GM19438 (cell line): ENCODE data around the gene MFF.
"Not testable (repeated sequence)": the region's sequence is repeated elsewhere in the genome, so short reads cannot be mapped to it uniquely, and the experiment has no call there.

Source experiments
- ATAC-seq: cut with Tn5 transposase; IDR thresholded peaks from one replicate; pipeline ENCODE4 v1.9.1; 2021; ENCODE audit warnings: low read depth; ENCODE audit not compliant: unreplicated experiment

MFF gene

GRCh38 chr2:227376656-227377396 is 51.8 kb downstream of the MFF start:
- no peak for ATAC-seq

- no peak for ATAC-seq
Measured at GRCh38 chr2:227377467-227378351, 52.7 kb downstream of the MFF start.

GRCh38 chr2:227378371-227378782 is 53.3 kb downstream of the MFF start:
- ATAC-seq, result no peak

GRCh38 chr2:227379095-227379494 is 54.0 kb downstream of the MFF start, which contains the start of gene TM4SF20:
Gene TM4SF20 (minus strand): TSS chr2:227379306. CDS start chr2:227379268, 38 bp downstream.
- ATAC-seq, result no peak

- ATAC-seq, result not testable (repeated sequence)
Measured at GRCh38 chr2:227382241-227382835, 57.3 kb downstream of the MFF start.

- no peak for ATAC-seq
Measured at GRCh38 chr2:227383686-227384085, 58.6 kb downstream of the MFF start.

GRCh38 chr2:227386630-227387029 is 61.6 kb downstream of the MFF start:
- no peak for ATAC-seq

- not testable (repeated sequence) for ATAC-seq
Measured at GRCh38 chr2:227387583-227387982, 62.5 kb downstream of the MFF start, which contains the start of gene SCYGR1. Gene SCYGR1 (minus strand): TSS chr2:227387949. CDS start chr2:227387949, 0 bp downstream.

- no peak for ATAC-seq
Measured at GRCh38 chr2:227388537-227389011, 63.5 kb downstream of the MFF start.

GRCh38 chr2:227389231-227389630 is 64.2 kb downstream of the MFF start:
- no peak for ATAC-seq

GRCh38 chr2:227389661-227390060 is 64.6 kb downstream of the MFF start:
- ATAC-seq, result no peak

- ATAC-seq, result no peak
Measured at GRCh38 chr2:227390468-227391256, 65.6 kb downstream of the MFF start.

- no peak for ATAC-seq
Measured at GRCh38 chr2:227394401-227394800, 69.3 kb downstream of the MFF start.

GRCh38 chr2:227395556-227395955 is 70.5 kb downstream of the MFF start:
- ATAC-seq, result no peak

- no peak for ATAC-seq
Measured at GRCh38 chr2:227397562-227397961, 72.5 kb downstream of the MFF start.

GRCh38 chr2:227398684-227399670 is 73.9 kb downstream of the MFF start:
- ATAC-seq, result no peak

- no peak for ATAC-seq
Measured at GRCh38 chr2:227401550-227401949, 76.5 kb downstream of the MFF start.

- ATAC-seq, result no peak
Measured at GRCh38 chr2:227402321-227402720, 77.3 kb downstream of the MFF start.

GRCh38 chr2:227402959-227403358 is 77.9 kb downstream of the MFF start:
- ATAC-seq, result no peak
